Epithelial cell of esophagus (primary cell): ENCODE results near the gene CDH13.

Source experiments
- DNase-seq: peaks from one replicate; pipeline ENCODE4 v3.0.0; 2010; ENCODE audit warnings: low read depth
- H3K4me3 ChIP-seq: 2 replicates; pipeline ENCODE4 v1.5.1; 2011; ENCODE audit warnings: mild to moderate bottlenecking, low read length, control low read depth
- CTCF ChIP-seq: IDR thresholded peaks from 2 replicates; pipeline ENCODE4 v1.5.1; 2011; ENCODE audit warnings: low read depth, mild to moderate bottlenecking, low read length, control low read depth, inconsistent platforms; ENCODE audit not compliant: insufficient read depth; ENCODE audit errors: missing control alignments

CDH13 gene

GRCh38 chr16:82639263-82639662 lies 12.5 kb downstream of the CDH13 start:
- H3K4me3 ChIP-seq: no peak overlapping the region
- TF ChIP-seq CTCF: no peak
- peak; percentile 60 for DNase-seq

- no peak overlapping the region for H3K4me3 ChIP-seq
- DNase-seq: peak; percentile 67
- TF ChIP-seq CTCF: peak; percentile 93
Measured at GRCh38 chr16:82639666-82640336, 13.0 kb downstream of the CDH13 start.

- DNase-seq: peak; percentile 40
- TF ChIP-seq CTCF: peak; percentile 48
- H3K4me3 ChIP-seq: no peak overlapping the region
Measured at GRCh38 chr16:82641336-82641984, 14.7 kb downstream of the CDH13 start.

- no peak overlapping the region for H3K4me3 ChIP-seq
- no peak for DNase-seq
- TF ChIP-seq CTCF: no peak
Measured at GRCh38 chr16:82643136-82643535, 16.4 kb downstream of the CDH13 start.

GRCh38 chr16:82643936-82644630 lies 17.3 kb downstream of the CDH13 start:
- H3K4me3 ChIP-seq: no peak overlapping the region
- no peak for DNase-seq
- no peak for TF ChIP-seq CTCF

- no peak for DNase-seq
- H3K4me3 ChIP-seq: no peak overlapping the region
- TF ChIP-seq CTCF: no peak
Measured at GRCh38 chr16:82646504-82646903, 19.7 kb downstream of the CDH13 start.
